Kidney epithelial cell (primary cell): Measurements from ENCODE around the gene TOR1AIP2. TPM values are rescaled to one million over a fixed set of nuclear protein-coding genes. Genes with fewer than 3 reads are reported as not detected.
"Not testable (repeated sequence)": the region's sequence is repeated elsewhere in the genome, so short reads cannot be mapped to it uniquely, and the experiment has no call there.

Experiments used
- DNase-seq: peaks from one replicate; pipeline ENCODE4 v3.0.0-alpha.2; 2010; ENCODE audit warnings: low read depth
- H3K27me3 ChIP-seq: 2 replicates; pipeline ENCODE4 v1.6.0; 2011; ENCODE audit warnings: low read length; ENCODE audit not compliant: control insufficient read depth, insufficient read depth
- H3K36me3 ChIP-seq: 2 replicates; pipeline ENCODE4 v1.5.1; 2011; ENCODE audit warnings: low read length; ENCODE audit not compliant: control insufficient read depth, insufficient read depth
- H3K4me3 ChIP-seq: 2 replicates; pipeline ENCODE4 v1.5.1; 2011; ENCODE audit warnings: low read depth, mild to moderate bottlenecking, control low read depth, low read length
- total RNA-seq: library from RNA; depleted of rRNA; stranded (reverse); fragments of >200 nt; gene quantifications from 2 replicates; pipeline ENCODE4 v1.2.3, GENCODE V29; 2015
- TF ChIP-seq, protein P1 (sequence below): IDR thresholded peaks from 2 replicates; pipeline ENCODE4 v1.5.1; 2011; ENCODE audit warnings: mild to moderate bottlenecking, moderate library complexity, low read length, control low read depth, inconsistent platforms; ENCODE audit not compliant: insufficient read depth, poor library complexity, severe bottlenecking

The TOR1AIP2 gene
- total RNA-seq, 1 donor from 2014 or later: 64.1 TPM

DNA sequence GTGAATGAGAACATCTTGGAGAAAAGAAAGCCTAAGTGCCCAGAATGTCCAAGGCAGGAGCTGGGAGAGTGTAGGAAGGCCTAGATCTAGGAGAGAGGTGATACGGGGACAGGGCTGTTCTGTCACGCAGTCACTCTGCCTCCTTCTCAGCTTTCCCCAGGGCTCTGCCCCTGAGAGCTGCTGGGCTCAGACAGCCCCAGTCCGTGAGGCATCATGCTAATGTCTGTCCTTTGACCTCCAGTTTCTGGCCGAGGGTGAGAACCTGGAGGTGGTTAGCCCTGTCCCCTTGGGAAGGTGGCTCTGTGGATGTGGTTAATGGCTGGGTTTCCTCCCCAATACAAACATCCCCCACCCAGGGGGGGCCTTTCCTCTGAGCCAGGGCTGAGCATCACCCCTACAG lies 71.3 kb downstream of the TOR1AIP2 start:
- TF ChIP-seq, protein P1, sequence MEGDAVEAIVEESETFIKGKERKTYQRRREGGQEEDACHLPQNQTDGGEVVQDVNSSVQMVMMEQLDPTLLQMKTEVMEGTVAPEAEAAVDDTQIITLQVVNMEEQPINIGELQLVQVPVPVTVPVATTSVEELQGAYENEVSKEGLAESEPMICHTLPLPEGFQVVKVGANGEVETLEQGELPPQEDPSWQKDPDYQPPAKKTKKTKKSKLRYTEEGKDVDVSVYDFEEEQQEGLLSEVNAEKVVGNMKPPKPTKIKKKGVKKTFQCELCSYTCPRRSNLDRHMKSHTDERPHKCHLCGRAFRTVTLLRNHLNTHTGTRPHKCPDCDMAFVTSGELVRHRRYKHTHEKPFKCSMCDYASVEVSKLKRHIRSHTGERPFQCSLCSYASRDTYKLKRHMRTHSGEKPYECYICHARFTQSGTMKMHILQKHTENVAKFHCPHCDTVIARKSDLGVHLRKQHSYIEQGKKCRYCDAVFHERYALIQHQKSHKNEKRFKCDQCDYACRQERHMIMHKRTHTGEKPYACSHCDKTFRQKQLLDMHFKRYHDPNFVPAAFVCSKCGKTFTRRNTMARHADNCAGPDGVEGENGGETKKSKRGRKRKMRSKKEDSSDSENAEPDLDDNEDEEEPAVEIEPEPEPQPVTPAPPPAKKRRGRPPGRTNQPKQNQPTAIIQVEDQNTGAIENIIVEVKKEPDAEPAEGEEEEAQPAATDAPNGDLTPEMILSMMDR: no peak
- DNase-seq: no peak
- Histone ChIP-seq H3K4me3 (no peak overlapping the region), H3K36me3 (no peaks in the 10 kb centered on the region), H3K27me3 (peaks cover 8% of the 10 kb centered on the region)

DNA sequence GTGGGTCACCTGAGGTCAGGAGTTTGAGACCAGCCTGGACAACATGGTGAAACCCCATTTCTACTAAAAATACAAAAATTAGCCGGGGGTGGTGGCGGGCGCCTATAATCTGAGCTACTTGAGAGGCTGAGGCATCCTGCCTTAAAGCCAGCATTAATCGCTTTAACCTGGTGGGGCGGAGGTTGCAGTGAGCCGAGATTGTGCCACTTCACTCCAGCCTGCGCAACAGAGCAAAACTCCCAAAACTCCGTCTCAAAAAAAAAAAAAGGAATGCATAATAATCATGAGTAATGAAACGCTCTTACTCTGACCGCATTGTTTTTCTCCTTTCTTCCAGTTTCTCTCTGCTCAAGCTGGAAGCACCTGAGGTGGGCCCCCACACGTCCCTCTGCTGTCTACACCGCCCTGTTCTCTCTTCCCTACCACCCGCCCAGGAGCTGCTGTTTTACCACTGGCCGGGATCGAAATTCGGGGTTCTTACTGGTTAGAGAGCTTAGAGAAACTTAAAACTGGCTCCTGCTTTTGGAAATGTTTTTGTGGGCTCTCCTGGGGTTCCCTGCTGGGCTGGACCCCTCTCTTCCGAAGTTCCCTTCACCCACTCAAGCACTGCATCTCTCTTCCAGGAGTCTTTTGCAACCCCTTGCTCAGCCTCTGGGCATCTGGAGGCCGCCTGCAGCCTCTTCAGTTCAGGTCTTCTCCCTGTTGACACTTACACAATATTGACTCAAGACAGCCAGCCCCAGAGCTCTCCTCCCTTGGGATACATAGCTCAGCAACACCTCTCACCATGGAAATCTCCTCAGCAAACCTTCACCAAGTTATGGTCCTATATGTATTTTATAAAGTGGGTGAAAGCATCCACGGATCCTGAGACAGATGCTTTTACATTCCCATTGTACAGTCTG lies 72.1 kb downstream of the TOR1AIP2 start:
- TF ChIP-seq, protein P1: no peak
- H3K36me3 ChIP-seq: no peaks in the 10 kb centered on the region
- peaks cover 10% of the 10 kb centered on the region for H3K27me3 ChIP-seq
- no peak for DNase-seq
- H3K4me3 ChIP-seq: no peak overlapping the region

DNA sequence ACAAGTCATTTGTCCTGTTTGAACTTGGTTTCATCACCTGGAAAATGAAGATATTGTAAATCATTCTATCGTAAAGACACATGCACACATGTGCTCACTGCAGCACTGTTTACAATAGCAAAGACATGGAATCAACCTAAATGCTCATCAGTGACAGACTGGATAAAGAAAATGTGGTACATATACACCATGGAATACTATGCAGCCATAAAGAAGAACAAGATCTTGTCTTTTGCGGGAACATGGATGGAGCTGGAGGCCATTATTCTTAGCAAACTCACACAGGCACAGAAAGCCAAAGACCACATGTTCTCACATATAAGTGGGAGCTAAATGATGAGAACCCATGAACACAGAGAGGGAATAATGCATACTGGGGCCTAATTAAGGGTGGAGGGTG lies 73.2 kb downstream of the TOR1AIP2 start:
- not testable (repeated sequence) for H3K36me3 ChIP-seq, H3K4me3 ChIP-seq, DNase-seq, H3K27me3 ChIP-seq

DNA sequence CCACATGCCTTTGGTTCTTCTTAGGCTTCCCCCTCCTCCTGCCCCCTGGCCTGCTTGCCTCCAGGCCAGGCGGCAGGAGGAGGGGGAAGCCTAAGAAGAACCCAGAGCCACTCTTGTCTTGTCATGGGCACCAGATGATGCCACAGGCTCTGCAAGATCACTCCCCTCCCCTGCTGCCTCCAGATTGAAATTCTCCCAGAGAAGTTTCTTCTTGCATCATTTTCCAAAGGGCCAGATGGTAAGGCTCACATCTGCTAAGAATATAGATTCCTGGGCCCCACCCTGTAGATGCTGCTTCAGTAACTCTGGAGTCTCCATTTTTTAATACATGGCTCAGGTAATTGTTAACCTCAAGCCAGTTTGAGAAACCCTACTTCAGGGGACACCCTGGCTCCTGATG lies 73.7 kb downstream of the TOR1AIP2 start:
- no peak for DNase-seq
- TF ChIP-seq, protein P1: no peak
- Histone ChIP-seq H3K4me3 (no peak overlapping the region), H3K36me3 (no peaks in the 10 kb centered on the region), H3K27me3 (peaks cover 7% of the 10 kb centered on the region)

DNA sequence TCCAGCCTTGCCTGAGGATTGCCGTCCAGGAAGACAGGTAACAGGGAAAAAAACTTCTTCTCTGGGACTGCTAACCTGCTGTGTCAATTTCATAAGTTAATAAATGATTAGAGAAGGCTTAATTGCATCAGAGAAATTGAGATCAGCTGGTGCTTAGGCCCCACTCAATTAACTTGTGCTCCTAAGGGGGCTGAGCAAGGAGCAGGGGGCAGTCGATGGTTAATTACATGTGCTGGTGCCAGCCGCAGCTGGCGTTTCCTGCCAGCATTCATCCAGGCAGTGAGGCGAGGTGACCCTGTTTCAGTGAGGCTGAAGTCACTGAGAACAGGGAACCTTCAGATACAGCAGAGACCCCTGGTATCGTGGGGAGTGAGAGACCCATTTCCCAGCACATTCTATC lies 74.5 kb downstream of the TOR1AIP2 start:
- H3K27me3 ChIP-seq: peaks cover 7% of the 10 kb centered on the region
- TF ChIP-seq, protein P1: no peak
- no peaks in the 10 kb centered on the region for H3K36me3 ChIP-seq
- no peak overlapping the region for H3K4me3 ChIP-seq
- DNase-seq: no peak

DNA sequence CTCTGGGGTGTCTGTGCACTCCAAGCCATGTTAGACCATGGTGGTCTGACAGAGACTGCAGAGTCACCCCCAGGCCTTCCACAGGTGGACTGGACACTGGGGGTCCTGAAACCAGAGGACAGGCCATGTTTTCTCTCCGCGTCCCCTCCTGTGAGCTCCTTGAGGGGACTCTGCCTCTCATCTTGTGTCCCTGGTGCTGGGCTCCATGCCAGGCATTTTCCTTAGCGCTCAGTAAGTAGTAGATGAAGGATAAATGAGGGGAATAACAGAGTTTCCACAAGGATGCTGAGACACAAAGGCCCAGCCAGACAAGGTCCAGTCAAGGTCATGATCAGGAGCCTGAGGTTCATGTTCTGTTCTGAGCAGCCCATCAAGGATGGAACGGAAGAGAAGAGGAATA lies 77.1 kb downstream of the TOR1AIP2 start:
- H3K4me3 ChIP-seq: no peak overlapping the region
- peaks cover 7% of the 10 kb centered on the region for H3K27me3 ChIP-seq
- TF ChIP-seq, protein P1: no peak
- DNase-seq: no peak
- no peaks in the 10 kb centered on the region for H3K36me3 ChIP-seq
